HG03442 (cell line): ENCODE results near the gene LRBA.

Experiments
- ATAC-seq: cut with Tn5 transposase; IDR thresholded peaks from one replicate; pipeline ENCODE4 v1.9.1; 2021; ENCODE audit warnings: mild to moderate bottlenecking, moderate library complexity; ENCODE audit not compliant: unreplicated experiment

LRBA gene

DNA sequence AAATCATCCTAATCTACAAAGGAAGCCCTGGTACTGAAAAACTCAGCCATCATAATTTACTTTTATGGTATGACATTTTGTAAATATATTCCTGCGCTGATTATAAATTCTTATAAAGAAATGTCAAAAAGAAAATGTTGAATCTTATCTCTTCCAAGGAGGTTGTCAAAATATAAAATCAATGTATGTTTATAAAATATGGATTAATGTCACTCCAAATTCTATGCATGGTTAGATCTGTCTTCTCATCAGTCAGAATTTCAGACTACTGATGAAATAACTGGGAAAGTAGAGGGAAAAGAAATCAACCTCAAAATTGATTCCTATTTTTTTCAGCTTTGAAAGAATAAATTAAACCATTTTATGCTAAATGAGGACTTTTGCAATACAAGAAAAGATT lies 553.1 kb downstream of the LRBA start:
- ATAC-seq: no peak

DNA sequence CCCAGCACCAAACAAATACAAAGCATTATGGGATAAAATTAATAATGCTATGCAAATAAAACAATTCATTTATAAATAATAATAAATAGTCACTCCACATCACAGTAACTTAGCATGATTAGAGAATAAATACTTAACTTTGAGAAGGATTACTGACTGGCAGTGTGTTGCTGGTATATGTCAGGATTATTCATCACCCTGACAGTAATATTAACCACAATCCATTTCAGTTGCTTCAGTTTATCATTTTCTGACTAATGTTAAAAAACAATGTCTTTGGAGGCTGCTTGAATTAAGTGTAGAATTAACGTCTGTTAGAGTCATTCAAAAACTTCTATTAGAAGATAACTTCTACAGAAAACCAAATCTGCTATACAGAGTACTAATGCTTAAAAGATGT lies 557.3 kb downstream of the LRBA start:
- no peak for ATAC-seq

DNA sequence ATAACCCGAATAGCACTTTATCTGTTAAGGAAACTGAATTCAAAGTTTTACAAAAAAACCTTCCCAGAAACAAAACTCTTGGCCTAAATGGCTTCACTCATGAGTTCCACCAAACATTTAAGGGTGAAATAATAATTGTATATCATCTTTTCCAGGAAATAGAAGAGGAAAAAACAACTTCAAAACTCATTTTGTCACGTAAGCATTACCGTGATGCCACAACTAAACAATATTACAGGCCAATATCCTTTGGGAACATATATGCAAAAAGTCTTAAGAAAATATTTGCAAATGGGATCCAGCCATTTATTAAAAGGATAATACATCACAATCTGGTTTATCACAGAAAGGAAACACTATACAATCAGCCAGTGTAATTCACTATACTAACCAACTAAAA lies 563.2 kb downstream of the LRBA start:
- no peak for ATAC-seq

DNA sequence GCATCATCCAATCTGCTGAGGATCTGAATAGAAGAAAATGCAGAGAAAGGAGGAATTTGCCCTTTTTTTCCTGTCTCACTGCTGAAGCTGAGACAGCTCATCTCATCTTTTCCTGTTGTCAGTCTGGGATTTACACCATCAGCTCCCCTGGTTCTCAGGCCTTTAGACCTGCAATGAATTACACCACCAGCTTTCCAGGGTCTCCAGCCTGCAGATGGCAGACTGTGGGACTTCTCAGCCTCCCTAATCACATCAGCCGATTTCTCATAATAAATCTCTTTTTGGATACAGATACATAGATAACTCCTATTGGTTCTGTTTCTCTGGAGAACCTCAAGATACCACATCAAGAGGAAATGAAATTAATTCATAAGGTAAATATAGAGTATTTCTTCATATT lies 567.7 kb downstream of the LRBA start:
- ATAC-seq: no peak

DNA sequence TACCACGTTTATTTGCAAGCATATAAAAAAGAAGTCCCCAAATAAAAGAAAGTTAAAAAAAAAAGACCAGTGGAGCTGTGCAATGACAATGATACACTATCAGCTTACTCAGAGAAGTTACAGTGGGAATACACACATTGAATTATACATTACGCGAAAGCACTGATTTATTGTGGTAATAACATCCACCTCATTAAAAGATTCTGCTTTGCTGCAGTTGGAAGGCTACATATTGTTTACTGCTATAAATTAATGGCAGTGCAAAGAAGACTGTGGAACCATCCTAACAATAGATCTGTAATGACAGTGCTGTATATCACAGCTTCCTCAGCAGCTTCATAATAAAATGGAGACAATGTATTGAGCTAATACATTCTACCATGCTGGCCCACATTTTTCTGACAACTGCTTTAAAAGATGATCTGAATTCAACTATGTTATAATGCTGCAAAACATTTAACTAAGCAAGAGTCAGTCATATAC lies 575.6 kb downstream of the LRBA start:
- no peak for ATAC-seq

DNA sequence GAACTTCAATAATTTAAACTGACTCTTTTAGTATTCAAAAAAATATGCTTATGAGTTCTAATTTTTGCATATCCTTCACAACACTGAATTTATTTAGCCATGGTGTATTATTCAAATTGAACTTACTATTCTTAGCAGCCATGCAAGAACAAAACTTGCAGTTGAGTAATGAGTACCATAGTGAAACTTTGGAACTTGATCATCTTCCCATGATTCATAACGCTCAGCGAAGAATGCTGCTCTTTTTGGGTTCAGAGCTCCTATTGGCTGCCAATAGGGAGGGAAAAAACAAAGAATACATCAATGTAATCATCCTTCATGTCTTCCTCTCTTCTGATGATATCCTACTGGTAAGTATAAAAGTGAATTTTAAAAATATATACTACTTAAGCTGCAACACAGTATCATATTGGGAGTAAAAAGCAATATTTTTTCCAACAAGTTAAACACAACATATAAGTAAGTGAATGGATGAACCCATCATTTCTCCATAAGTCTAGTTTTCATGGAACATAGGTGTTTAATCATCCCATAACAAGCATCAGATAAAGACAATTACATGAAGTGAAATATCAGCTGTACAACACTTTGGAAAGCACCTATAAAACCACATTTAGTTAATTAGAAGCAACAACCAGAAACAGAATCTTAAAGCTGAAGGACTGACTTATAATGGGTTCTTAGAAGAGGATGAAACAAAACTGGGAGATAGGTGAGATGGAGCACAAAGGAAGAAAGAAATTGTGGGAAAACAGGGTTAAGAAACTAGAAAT lies 578.3 kb downstream of the LRBA start:
- no peak for ATAC-seq

DNA sequence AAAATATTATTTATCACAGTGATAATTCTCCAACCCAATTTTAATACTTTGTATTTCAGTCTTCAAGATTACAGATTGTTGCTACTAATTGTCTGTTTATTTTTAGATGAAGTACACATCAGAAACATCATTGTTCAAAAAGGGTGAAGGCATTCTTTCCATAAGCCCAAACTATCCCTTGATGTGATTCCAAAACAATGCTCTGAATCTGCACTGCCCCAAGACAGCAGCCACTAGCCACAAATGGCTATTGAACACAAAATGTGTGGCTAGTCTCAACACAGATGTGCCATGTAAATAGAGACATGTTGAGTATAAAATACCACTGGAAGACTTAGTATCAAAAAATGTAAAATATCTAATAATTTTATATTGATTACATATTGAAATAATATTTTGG lies 583.9 kb downstream of the LRBA start:
- ATAC-seq: no peak

DNA sequence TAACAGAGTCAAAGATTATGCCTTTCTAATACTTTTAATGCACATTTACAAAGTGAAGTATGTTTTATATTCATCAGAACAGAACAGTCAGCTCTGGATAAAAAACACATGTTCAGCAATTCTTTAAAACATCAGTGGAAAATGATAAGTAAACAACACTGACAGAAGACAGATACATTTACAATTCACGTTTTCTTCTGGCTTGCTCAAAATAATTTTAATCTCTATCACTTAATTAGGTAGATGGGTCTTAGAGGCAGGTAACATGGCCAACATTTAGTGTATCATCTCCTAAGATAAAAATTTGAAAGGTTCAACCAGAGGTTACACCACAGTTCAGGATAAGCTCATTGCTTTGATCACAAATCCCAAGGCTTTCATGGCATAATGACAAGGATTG lies 589.9 kb downstream of the LRBA start:
- no peak for ATAC-seq

DNA sequence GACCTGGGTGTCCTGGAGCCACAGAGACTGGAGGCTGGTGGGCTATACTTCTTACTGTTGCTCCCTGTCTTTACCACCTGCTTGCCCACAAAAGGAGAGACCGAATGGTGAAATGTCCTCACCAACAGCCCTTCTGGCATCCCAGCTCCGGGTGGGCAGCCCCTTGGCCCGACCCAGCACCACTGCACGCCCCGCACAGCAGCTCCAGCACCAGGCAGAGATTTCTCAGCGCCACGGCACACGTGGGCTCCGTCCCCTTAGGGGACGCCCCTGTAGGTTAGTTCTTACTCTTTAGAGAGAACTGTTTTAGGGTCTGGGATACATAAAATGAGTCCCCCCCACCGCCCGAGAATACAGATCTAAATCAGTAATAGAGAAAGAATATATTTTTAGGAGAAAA lies 591.6 kb downstream of the LRBA start:
- no peak for ATAC-seq

DNA sequence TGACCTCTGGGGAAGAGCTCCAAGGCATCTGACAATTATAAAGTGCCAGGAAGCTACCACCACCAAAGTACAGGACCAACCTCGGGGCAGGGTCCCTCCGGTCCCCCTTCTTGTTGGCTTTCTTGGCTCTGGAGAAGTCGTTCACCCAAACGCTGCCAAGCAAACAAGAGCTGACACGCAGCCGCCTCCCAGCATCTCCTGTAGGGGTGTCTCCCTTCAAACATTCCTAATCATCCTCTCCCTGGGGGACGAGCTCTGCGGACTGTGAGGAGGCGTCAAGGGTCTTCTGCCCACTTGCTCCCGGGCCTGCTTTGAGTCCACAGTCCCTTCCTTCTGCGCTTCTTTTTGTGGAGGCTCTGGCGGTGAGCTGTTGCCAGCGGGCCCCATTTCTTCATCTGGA lies 592.0 kb downstream of the LRBA start:
- no peak for ATAC-seq

DNA sequence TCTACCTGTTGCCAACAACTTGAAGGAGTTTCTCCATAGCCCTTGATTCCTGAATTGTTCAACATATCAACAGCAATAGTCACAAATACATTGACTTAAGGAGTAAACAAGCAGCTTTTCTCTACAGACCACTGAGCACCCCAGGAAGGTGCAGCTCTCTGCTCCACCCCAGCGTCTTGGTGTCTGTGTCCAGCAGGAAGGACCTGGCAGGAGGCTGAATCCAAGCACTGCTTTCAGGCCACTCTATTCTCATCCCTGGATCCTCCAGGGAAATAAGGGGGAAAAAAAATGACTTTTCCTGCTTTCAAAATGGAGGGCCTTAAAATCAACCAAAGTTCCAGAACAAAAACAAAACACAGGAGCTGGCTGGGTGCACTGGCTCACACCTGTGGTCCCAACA lies 593.5 kb downstream of the LRBA start:
- no peak for ATAC-seq

DNA sequence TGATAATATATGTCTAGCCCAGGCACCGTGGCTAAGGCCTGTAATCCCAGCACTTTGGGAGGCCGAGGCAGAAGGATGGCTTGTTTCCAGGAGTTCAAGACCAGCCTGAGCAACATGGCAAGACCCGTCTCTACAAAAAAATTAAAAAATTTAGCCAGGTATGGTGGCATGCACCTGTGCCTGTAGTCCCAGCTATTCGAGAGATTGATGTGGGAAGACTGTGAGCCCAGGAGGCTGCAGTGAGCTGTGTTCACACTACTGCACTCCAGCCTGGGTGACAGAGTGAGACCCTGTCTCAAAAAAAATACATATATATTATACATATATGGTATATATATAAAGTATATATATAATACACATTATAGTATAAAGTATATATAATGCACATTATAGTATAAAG lies 595.1 kb downstream of the LRBA start:
- ATAC-seq: no peak

DNA sequence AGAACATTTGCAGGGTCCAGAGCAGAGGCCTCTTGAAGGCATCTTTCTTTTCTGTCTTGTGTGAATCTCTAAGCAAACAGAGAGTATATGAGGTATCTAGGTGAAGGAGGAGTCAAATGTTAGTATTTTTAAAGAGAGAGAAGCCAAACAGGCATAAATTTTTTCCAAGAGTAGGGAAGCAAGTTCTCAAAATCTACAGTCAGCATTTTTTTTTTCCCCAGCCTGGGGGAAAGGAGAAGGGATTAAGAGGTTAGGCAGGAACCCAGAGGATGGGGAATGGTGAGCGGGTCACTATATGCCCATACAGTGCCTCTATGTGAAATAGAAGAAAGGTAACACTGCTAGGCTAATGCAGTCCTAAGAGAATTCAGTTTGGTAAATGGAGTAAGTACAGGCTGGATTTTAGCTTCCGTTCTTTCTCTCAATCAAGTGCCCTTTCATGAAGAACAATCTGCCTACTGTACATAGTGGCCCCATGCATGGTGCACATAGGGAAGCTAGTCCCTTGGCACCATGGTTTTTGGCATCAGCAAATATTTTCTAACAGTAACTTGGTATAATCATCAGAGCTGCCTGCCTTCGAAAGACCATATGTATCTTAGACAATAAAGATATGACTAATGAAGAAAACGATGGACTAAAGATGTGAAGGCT lies 596.2 kb downstream of the LRBA start:
- ATAC-seq: no peak

DNA sequence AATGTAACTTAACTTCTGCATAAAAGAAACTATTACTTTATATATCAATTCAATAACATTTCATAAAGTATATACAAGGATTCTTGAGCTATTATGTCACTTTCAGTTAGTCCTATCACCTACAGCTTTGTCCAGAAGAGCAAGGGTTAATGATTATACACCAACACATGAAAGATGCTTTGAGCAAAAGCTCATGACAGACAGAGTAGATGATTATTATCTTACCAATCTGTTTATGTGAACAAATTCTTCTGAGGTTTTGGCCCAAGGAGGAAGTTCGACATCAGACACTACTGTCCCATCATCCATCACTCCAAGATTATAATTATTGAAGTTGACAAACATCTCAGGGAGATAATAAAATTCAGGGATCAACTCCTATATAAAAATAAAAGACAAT lies 599.9 kb downstream of the LRBA start:
- ATAC-seq: no peak

DNA sequence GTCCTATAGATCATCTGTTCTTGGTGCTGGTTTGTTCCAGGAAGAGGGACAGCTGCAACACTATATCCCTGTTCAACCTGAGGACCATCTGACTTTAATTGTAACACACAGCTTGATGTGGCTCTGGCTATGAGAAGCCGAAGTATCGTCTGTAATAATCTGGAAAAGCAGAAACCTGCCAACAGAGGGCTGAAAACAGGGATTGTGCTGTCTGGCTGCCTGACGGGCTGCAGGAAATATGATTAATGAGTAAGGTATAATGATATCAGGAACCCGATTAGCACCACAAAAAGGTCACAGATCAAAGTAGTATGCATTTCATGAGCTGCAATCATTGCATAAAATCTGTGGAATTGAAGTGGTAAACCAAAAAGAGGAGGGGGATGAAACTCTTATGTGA lies 603.6 kb downstream of the LRBA start:
- ATAC-seq: no peak

DNA sequence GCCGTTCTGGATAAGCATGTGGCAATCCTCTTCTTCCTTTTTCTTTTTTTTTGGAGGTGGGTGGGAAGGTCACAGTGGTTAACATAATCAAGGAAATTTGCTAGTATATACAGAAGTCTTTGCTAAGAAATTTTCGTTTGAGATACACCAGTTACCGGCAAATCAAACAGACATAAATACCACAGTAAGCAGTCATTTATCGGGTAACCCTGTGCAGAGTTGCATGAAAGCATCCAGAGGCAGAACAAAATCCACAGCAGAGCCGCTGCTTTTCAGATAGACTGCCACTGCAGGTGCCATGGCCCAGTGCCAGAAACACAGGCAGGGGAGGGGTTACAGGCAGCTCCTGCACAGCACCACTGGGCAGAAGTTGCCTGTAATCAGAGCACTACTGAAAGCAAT lies 612.2 kb downstream of the LRBA start:
- ATAC-seq: no peak

DNA sequence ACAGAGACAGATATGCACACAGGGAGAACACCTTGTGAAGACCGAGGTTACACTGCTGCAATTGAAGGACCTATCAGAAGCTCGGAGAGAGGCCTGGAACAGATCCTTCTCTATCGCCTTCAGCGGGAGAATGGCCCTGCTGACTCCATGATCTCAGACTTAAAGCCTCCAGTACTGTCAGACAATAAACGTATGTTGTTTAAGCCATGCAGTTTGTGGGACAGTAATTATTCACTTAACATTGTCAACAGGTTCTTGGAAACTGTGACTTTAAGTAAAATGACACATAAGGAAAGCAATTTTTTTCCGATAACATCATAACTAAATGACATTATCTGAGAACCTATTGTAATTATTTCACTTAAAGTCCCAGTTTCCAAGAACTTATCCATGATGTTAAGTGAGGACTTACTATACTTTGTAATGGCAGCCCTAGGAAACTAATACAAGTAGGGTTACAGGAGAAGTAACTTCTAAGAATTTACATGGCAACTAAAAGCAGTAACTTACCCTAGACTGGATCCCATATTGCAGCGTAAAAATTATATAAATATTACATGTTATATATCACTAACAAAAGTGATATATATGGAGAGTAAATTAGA lies 613.9 kb downstream of the LRBA start:
- no peak for ATAC-seq

DNA sequence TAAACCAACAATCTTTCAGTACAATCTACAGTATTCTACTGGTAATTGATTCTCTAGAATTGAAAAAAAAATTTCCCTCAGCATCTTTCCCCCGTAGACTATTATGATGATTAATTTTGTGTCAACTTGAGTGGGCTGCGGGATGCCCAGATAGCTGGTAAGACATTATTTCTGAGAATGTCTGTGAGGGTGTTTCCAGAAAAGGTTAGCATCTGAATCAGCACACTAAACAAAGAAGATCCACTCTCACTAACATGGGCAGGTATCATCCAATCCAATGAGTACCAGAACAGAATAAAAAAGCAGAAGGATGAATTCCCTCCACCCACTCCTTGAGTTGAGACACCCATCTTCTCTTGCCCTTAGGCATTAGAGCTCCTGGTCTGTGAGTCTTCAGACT lies 619.2 kb downstream of the LRBA start:
- ATAC-seq: no peak

DNA sequence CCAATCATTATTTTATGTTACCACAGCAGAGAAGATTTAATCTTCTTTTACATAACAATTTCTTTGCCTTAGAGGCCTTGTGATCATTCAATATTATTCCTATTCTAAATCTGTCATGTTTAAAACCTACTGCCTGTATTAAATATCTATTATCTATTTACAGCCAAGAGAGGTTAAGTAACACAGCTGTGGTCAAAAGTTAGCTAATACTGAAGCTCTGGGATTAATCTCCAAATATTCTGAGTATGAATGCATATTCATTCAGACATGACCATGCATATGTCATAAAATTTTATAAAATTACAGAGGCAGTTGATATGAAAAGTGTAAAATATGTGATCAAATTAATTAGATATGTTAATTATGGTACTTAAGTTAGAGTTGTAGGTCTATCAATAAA lies 621.0 kb downstream of the LRBA start:
- ATAC-seq: no peak

DNA sequence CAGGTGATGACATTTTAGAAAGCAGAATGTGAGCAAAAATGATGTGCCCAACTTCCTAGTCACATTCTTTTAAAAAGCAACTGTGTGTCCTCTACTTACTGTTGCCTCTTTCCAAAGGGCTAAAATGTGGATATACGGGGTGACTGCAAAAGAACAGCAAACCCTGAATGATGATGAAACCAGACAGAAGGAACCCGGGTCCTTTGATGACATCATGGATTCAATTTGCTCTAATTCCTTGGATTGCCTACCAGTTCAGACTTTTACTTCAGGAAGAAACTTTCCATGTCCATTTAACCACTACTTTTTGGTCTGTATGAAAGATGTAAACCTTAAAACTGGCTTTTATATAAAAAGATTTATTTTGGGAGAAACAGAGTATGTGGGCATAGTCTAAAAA lies 624.0 kb downstream of the LRBA start:
- no peak for ATAC-seq

DNA sequence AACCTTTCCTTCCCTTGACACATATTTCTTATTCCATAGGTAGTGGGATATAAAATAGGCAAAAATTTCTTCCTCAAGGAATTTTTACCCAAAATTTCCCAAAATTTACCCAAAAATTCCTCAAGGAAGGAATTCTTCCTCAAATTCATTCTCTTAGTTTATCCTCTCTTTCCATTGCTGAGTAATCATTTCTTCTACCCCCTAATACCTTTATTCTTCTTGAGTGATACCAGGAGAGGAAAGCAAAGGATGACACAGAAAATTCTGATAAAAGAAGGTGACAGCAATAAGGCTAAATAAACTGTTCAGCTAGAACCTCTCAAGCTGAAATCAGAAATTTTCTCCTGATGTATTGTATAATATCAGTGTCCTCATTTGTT lies 624.6 kb downstream of the LRBA start:
- ATAC-seq: no peak

DNA sequence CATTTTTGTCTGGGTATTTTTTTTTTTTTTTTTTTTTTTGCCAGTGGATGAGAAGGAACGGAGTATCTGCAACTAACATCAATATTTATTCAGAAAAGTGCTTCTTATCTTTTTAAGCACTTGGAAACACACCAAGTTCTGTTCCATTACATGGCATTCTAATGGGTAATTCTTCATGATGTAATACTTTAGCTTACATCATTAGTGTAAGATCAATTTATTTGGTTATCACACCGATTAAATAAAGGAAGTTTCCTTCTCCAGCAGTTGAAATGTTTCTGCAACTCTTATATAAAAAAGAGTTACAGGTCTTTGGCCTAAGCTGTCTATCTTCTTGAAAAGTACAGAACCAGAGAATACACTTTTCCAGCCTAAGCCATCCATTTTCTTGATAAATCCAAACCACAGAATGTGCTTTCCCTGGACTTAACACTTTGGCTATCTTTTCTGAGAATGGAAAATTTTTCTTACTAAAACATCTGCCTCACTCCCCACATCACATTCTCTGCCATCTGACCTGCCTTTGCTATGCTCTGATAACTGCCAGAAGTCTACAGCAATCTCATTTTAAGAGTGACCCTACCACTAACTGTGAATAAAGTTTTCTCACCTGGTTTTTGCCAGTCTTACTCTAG lies 625.1 kb downstream of the LRBA start:
- ATAC-seq: no peak
